Esophagus (tissue), 2 donors: ENCODE data around the gene CLGN. TPM values are rescaled to one million over a fixed set of nuclear protein-coding genes. Genes with fewer than 3 reads are reported as not detected.
A peak's percentile ranks its signal among the peaks of the same experiment; 100 is the strongest.

ENCODE experiments used
- H3K27ac ChIP-seq, 2 donors: one replicate each; pipeline ENCODE4 v1.5.1; 2013; ENCODE audit warnings: low read depth in 2 of 2, mild to moderate bottlenecking in 2 of 2, inconsistent platforms in 1 of 2, low read length in 1 of 2, moderate library complexity in 1 of 2
- H3K27me3 ChIP-seq, 2 donors: one replicate each; pipeline ENCODE4 v1.6.1; 2013; ENCODE audit warnings: low read length in 2 of 2, control low read depth in 1 of 2, mild to moderate bottlenecking in 1 of 2; ENCODE audit not compliant: insufficient read depth in 2 of 2, control insufficient read depth in 1 of 2
- H3K36me3 ChIP-seq, 2 donors: one replicate each; pipeline ENCODE4 v1.6.1; 2013; ENCODE audit warnings: low read length in 1 of 2; ENCODE audit not compliant: control insufficient read depth in 2 of 2, insufficient read depth in 2 of 2
- H3K4me1 ChIP-seq, 2 donors: one replicate each; pipeline ENCODE4 v1.6.1; 2013; ENCODE audit warnings: low read length in 1 of 2; ENCODE audit not compliant: control insufficient read depth in 2 of 2, insufficient read depth in 2 of 2
- H3K4me3 ChIP-seq, 2 donors: one replicate each; pipeline ENCODE4 v1.5.1; 2013; ENCODE audit warnings: low read length in 2 of 2, mild to moderate bottlenecking in 2 of 2, low read depth in 1 of 2, moderate library complexity in 1 of 2
- H3K9me3 ChIP-seq, 2 donors: one replicate each; pipeline ENCODE4 v1.6.1; 2013; ENCODE audit warnings: mild to moderate bottlenecking in 2 of 2, low read depth in 1 of 2, low read length in 1 of 2, moderate library complexity in 1 of 2; ENCODE audit not compliant: control insufficient read depth in 2 of 2, insufficient read depth in 1 of 2
- WGBS, 2 donors: extraction: QIAGEN DNeasy Blood & Tissue Kit; methylation state at CpG; one replicate each; pipeline ENCODE4 v1.1.7; 2013; 5-methylcytosine and 5-hydroxymethylcytosine counted together
- polyA plus RNA-seq, 2 donors: library from polyadenylated mRNA; stranded (reverse); fragments of 200-250 nt; gene quantifications; one replicate each; pipeline ENCODE4 v1.2.3, GENCODE V29; 2013
- donor health status: healthy with polysubstance abuse.
- donor health status: Bipolar disorder and iron deficiency.

CLGN gene
- 1 to 10 TPM; 1.1 to 1.9 TPM for polyA plus RNA-seq

DNA sequence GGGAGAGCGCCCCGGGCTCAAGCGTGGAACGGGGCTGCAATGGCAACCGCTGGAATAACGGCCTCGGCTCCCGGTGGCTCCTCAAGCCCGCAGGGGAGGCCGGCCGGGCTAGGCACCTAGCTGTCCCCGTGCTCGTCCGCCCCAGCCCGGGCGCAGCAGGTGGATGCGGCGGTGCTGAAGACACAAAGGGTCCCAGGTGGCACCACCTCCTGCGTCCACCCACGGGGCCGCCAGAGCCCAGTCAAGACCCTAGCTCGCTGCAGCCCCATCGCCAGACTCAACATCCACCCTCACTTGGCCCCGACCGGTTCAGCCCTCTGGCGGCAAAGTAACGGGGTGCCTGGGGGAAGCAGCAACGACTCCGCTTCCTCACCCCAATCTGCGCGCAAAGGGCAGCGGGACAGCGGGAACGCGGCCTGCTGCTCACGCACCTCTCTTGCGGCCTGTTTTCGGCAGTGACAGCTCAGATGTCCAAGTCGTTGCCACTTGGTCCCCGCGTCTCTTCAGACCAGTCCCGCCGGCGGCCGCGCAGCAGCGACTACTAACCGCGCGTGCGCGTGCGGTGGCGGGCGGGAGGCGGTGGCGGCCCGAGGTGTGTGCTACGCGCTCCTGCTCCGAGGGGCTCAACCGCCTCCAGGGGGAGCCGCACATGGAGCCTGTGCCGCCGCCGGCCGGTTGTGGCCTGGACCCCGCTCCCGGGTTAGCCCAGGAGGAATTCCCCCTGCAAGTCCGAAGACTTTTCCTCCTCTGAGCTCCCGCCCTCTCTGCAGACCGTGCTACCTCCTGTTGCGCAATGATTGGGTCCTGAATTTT, at the start of gene CLGN:
Gene CLGN (minus strand): TSS at position 543 of the 813 bp plus-strand sequence. CDS start 14,570 bp downstream, outside the sequence.
- WGBS, 2 donors = 1% methylated on average over 63 to 73 of the region's 73 CpGs
- Histone ChIP-seq H3K4me1 (peaks cover 3 to 4% of the 10 kb centered on the region in 2 donors), H3K27ac (peak within 1 kb of the TSS in 1 of 2 donors; percentile 13)

GRCh38 chr4:140472156-140472555, 44.7 kb upstream of the CLGN start:
- H3K36me3 ChIP-seq = no peaks in the 10 kb centered on the region
- H3K9me3 ChIP-seq = no peaks in the 10 kb centered on the region
- no peaks in the 10 kb centered on the region for H3K4me1 ChIP-seq
- H3K27me3 ChIP-seq = no peaks in the 10 kb centered on the region
- H3K27ac ChIP-seq = no peak overlapping the region
- no peak overlapping the region for H3K4me3 ChIP-seq
- WGBS, 2 donors = 68 to 72% methylated on average over 2 of the region's 2 CpGs

More for the DNA sequence above, at the start of gene CLGN:
- peak within 1 kb of the TSS; percentile 56 to 65 for H3K4me3 ChIP-seq
- no peaks in the 10 kb centered on the region for H3K36me3 ChIP-seq
- H3K27me3 ChIP-seq = no peaks in the 10 kb centered on the region
- H3K9me3 ChIP-seq = peaks cover 0 to 2% of the 10 kb centered on the region in 2 donors

GRCh38 chr4:140469791-140470733, 42.6 kb upstream of the CLGN start:
- no peak overlapping the region for H3K4me3 ChIP-seq
- no peaks in the 10 kb centered on the region for H3K9me3 ChIP-seq
- H3K27me3 ChIP-seq = no peaks in the 10 kb centered on the region
- H3K36me3 ChIP-seq = no peaks in the 10 kb centered on the region
- no peak overlapping the region for H3K27ac ChIP-seq
- no peaks in the 10 kb centered on the region for H3K4me1 ChIP-seq
- 67 to 71% methylated on average over 27 of the region's 27 CpGs for WGBS, 2 donors

DNA sequence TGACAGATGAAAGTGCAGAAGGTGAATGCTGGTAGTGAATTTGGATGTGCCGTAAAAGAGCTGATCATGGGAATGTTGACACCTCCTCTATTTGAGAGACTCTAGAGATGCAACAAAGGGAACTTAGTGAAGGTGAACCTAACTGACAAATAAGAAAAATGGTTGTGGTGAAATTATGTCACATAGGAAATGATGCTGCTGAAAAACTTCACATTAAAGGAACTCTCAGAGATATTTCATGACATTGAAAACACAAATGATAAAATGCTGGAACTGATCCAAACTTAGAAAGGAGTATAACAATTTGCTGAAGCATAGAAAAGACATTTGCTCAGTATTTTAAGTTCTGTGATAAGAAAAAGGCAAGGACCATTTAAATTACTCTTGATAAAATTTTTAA, 38.7 kb upstream of the CLGN start:
- H3K9me3 ChIP-seq = no peaks in the 10 kb centered on the region
- WGBS, 2 donors = 38 to 55% methylated on average over 1 of the region's 1 CpG

GRCh38 chr4:140463614-140464013, 36.2 kb upstream of the CLGN start:
- H3K27ac ChIP-seq = no peak overlapping the region
- H3K9me3 ChIP-seq = no peaks in the 10 kb centered on the region
- no peaks in the 10 kb centered on the region for H3K4me1 ChIP-seq
- H3K36me3 ChIP-seq = no peaks in the 10 kb centered on the region
- H3K4me3 ChIP-seq = no peak overlapping the region
- H3K27me3 ChIP-seq = no peaks in the 10 kb centered on the region
- 68 to 76% methylated on average over 1 of the region's 1 CpG for WGBS, 2 donors

More for the DNA sequence above, 38.7 kb upstream of the CLGN start:
- Histone ChIP-seq H3K4me3 (no peak overlapping the region), H3K4me1 (no peaks in the 10 kb centered on the region), H3K27me3 (no peaks in the 10 kb centered on the region), H3K36me3 (no peaks in the 10 kb centered on the region), H3K27ac (no peak overlapping the region)

DNA sequence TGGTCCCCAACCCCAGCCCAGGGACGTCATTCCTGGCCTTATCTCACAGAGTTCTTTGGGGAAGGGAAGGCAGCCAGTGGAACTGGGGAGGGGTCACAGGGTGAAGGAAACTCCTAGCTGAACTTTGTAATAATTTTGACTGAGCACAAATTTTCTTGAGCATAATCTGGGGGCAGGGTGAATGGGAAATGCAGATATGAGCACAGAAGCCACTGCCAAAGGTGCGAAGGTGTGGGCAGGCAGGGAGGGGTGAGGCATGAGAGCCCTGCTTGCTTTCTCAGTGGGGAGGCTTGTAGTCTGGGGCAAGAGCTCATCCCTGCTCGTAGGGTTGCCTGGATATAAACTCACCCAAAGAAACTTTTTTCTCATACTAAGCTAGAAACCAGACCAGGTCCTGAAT, 35.7 kb upstream of the CLGN start:
- Histone ChIP-seq H3K9me3 (no peaks in the 10 kb centered on the region), H3K36me3 (no peaks in the 10 kb centered on the region), H3K27me3 (no peaks in the 10 kb centered on the region), H3K27ac (no peak overlapping the region), H3K4me1 (no peaks in the 10 kb centered on the region), H3K4me3 (no peak overlapping the region)
- 51 to 70% methylated on average over 3 of the region's 3 CpGs for WGBS, 2 donors

DNA sequence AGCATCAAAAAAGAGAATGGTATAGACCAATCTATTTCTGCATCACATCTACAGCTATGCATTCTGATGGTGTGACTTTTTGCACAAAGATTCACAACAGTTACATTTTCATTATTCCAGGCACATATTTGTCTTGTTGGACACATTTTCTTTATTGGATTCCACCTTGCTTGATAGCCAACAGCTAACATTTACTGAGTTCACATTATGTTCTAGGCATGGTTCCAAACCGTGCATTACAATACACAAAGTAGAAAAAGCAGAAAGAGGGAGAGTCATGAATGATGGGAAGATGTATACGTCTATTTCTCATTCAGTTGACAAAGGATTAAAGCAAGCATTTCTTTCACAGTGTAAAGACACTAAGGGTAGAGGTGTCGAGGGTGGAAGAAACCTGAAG, 22.9 kb upstream of the CLGN start:
- Histone ChIP-seq H3K4me1 (no peaks in the 10 kb centered on the region), H3K4me3 (no peak overlapping the region), H3K27me3 (no peaks in the 10 kb centered on the region), H3K27ac (no peak overlapping the region), H3K36me3 (no peaks in the 10 kb centered on the region), H3K9me3 (no peaks in the 10 kb centered on the region)
- WGBS, 2 donors = 38 to 44% methylated on average over 3 of the region's 3 CpGs

DNA sequence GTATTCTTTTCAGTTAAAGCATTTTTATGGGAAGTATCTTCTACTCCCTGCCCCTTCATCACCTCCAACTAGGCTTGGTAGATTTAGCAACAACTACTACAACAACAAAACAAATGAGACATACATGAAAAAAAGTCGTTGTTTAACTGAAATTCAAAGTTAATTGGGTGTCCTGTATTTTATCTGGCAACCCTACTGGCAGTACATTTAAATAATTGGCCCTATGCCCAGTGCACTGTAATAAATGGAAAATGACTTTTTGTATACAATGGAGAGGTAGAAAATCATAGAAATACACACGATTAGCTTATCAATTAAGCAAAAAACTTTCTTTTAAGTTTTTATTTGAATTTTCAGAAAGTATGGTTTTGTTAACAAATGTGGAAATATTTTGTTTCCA, 21.4 kb upstream of the CLGN start:
- H3K4me3 ChIP-seq = no peak overlapping the region
- H3K4me1 ChIP-seq = no peaks in the 10 kb centered on the region
- no peaks in the 10 kb centered on the region for H3K9me3 ChIP-seq
- WGBS, 2 donors = 30 to 31% methylated on average over 2 of the region's 2 CpGs
- no peak overlapping the region for H3K27ac ChIP-seq
- H3K36me3 ChIP-seq = no peaks in the 10 kb centered on the region
- H3K27me3 ChIP-seq = no peaks in the 10 kb centered on the region

DNA sequence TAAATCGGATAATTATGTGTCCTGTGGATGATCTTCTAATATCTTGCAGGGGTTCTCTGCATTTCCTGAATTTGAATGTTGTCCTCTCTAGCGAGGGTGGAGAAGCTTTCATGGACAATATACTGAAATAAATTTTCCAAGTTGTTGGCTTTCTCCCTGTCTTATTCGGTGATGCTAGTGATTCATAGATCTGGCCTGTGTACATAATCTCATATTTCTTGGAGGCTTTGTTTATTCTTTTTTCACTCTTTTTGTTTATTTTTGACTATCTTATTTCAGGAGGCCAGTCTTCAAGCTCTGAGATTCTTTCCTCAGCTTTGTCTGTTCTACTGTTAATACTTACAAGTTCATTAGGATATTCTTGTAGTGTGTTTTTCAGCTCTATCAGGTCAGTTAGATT, 20.7 kb upstream of the CLGN start:
- Histone ChIP-seq H3K4me1 (no peaks in the 10 kb centered on the region), H3K36me3 (no peaks in the 10 kb centered on the region), H3K27me3 (no peaks in the 10 kb centered on the region), H3K27ac (no peak overlapping the region), H3K9me3 (no peaks in the 10 kb centered on the region), H3K4me3 (no peak overlapping the region)
- 40 to 46% methylated on average over 3 of the region's 3 CpGs for WGBS, 2 donors
